Effector CD8-positive, alpha-beta T cell (primary cell): ENCODE results near the gene STK38.
"Not testable (repeated sequence)": the region's sequence is repeated elsewhere in the genome, so short reads cannot be mapped to it uniquely, and the experiment has no call there.

Source experiments
- DNase-seq: peaks from one replicate; lab custom pipeline; 2025; lab: John Stamatoyannopoulos, UW
- total RNA-seq, 4 experiments: gene quantifications; one replicate each; lab custom pipeline; 2026; lab: John Stamatoyannopoulos, UW

Gene STK38
- 130 to 377 (median 335) reads per million in 4 experiments for total RNA-seq

- peak; percentile 86 for DNase-seq
These were observed at the start of gene STK38 for GRCh38 chr6:36546920-36547645. Gene STK38 (minus strand): TSS chr6:36547479. CDS start chr6:36540202, 7,277 bp downstream.

DNA sequence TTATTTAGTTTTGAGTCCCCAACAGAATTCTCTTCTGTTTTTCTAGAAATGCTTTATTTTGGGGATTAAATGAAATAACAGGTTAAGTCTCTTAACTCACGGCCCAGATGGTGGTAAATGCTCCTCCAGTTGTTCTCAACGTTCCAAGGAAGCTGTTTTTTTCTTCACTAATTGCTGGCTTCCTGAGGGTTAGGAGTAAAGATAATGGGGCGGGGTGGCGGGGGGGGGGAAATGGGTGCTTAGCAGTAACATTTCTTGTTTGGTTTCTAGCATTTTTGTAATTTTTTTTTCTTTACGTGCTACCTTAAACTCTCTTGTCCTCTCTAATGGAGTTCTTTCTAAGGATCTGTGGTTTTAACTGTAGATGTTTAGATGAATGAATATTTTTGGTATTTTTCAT, 49.1 kb upstream of the STK38 start:
- DNase-seq = no peak

DNA sequence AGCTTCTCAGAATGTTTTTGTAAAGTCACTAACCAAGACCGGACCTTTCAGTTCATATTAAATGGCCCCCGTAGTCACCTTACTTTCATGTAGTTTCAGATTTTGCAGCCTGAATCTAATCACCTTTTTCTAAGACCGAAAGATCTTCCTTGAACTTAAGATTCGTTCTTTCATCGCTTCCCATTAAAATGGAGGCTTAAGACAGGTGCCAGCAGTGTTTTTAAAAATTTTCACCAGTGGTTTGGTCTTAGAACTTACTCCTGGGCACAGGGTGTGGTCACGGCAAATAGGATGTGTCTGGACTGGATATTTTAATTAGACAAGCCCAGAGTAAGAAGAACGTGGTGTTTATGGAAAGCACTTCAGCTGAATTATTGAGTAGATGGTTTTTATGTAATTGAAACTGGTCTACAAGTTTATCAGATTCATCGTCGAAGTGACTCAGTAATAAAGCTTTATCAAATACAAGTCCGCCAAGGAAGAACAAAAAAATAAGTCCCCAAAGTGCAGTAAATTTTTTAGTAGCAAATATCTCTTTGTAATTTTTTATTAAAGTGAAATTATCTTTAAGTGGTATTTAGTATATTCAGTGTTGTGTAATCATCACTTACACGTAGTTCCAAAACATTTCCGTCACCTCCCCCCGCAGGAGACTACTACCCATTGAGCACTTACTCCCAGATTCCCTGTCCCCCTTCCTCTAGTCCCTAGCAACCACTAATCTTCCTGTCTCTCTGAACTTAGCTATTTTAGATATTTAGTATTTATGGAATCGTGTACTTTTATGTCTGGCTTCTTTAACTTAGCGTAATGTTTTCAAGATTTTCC, 47.8 kb upstream of the STK38 start:
- no peak for DNase-seq

DNA sequence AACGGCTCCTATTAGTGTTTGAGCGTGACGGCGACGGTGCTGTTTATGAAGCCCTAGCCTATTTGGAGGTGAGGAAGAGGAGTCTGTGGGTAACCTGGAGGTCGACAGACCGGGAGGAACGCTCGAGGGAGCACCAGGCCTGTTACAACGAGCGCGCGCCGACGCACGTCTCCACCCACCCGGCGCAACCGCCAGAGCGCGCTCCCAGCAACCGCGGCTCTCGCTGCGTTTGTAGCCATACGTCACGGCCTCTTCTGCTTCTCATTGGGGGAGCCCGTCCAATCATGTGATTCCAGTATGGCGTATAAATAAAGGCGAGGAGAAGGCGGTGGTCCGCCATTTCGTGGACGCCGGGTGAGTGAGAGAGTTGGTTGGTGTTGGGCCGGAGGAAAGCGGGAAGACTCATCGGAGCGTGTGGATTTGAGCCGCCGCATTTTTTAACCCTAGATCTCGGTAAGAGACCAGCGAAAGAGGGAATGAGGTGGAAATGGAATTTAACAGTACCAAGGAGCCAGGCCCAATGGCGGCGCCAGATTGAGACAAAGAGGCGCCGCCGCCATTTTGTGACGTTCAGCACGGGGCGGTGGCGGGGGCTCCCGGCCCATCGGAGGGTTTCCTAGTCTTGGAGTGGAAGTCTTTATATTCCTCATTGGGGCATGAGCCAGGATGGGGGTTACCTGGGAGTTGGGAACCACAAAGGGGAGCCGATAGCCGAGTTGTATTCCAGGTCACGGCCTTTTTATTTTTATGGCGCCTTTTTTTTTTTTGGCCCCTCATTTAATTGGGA, 46.9 kb upstream of the STK38 start, which contains the start of gene SRSF3:
SRSF3 (plus strand) TSS at position 334 of the 787 bp plus-strand sequence. CDS start 2,401 bp downstream, outside the sequence.
- DNase-seq = peak; percentile 94

GRCh38 chr6:36593569-36594028, 46.3 kb upstream of the STK38 start:
- no peak for DNase-seq

GRCh38 chr6:36592221-36592655, 45.0 kb upstream of the STK38 start:
- no peak for DNase-seq

- no peak for DNase-seq
These were observed 43.0 kb upstream of the STK38 start for GRCh38 chr6:36590237-36590636.

- not testable (repeated sequence) for DNase-seq
These were observed 41.7 kb upstream of the STK38 start for GRCh38 chr6:36589025-36589400.

DNA sequence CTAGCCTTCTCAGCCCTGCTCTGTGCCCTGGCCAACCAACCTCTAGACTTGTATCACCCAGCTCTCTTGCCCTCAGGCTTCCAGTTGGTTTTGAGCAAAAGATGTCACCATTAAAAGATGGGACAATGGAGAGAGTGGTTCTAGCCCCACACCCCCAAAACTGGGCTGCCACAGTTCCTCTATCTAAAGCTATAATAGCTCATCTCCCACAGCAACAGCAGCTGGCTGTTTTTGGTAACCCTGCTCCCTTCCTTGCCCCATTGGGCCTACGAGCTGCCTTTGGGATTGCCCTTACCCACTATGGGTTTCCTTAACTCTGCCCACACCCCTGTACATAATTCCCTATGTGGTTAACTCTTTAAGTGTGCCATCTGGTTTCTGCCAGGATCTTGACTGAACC, 39.3 kb upstream of the STK38 start:
- no peak for DNase-seq

- no peak for DNase-seq
These were observed 34.4 kb upstream of the STK38 start for GRCh38 chr6:36581716-36582115.

GRCh38 chr6:36580184-36580526, 32.9 kb upstream of the STK38 start:
- no peak for DNase-seq

- DNase-seq = no peak
These were observed 31.2 kb upstream of the STK38 start for GRCh38 chr6:36578431-36578830.

GRCh38 chr6:36578030-36578429, 30.8 kb upstream of the STK38 start:
- no peak for DNase-seq

- no peak for DNase-seq
These were observed 30.0 kb upstream of the STK38 start for GRCh38 chr6:36577301-36577700.

DNA sequence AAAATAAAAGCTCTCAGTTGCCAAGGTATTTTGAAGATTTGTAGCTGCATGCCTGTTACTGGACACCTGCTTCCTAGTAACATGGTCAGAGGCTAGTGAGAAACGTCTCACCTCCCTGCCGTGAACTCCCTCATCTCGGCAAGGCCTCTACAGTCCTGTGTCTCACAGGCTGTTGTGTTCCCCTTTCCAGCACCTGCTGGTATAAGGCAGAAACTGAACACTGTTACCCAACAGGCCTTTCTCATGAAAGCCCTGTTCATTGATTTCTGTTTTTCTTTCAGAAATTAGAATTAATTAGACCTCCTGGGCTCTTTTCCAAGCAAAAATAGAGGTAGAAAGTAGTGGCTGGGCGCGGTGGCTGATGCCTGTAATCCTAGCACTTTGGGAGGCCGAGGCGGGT, 29.3 kb upstream of the STK38 start:
- DNase-seq = no peak

- no peak for DNase-seq
These were observed 27.4 kb upstream of the STK38 start for GRCh38 chr6:36574679-36575078.

DNA sequence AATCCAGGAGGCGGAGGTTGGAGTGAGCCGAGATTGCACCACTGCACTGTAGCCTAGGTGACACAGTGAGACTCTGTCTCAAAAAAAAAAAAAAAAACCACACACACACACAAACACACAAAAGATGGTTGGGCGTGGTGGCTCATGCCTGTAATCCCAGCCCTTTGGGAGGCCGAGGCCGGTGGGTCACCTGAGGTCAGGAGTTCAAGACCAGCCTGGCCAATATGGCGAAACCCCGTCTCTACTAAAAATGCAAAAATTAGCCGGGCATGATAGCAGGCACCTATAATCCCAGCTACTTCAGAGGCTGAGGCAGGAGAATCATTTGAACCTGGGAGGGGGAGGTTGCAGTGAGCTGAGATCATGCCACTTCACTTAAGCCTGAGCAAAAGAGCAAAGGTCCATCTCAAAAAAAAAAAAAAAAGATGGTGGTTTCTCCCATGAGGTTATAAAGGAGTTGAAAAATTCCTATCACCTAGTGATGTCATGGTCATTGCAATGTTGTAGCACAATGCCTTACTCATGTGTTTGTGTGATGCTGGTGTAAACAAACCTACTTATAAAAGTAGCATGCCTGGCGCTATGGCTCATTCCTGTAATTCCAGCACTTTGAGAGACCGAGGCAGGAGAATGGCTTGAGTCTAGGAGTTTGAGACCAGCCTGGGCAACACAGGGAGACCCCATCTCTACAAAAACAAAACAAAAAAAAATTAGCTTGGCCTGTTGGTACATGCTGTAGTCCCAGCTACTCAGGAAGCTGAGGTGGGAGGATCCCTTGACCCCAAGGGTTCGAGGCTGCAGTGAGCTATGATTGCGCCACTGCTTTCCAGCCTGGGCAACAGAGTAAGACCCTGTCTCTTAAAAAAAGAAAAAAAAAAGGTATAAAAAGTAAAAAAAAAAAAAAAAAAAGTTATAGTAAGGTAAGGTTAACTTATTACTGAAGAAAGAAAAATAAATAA, 25.4 kb upstream of the STK38 start:
- not testable (repeated sequence) for DNase-seq

- no peak for DNase-seq
These were observed 24.1 kb upstream of the STK38 start for GRCh38 chr6:36571122-36572043.

DNA sequence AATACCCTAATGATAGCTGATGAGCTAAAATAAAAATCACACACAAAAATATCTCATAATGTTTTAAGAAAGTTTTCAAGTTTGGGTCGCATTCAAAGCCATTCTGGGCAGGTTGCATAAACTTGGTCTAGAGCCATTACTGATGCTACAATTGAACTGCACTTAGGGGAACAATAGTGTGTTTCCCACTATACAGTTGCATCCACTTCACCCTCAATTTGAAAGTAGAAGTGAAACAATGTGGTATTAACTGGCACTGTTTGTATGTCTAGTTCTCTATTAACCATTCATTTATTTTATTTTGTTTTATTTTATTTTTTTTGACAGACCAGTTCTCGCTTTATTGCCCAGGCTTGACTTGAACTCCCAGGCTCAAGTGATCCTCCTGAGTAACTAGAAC, 23.0 kb upstream of the STK38 start:
- no peak for DNase-seq

GRCh38 chr6:36566418-36566905, 19.2 kb upstream of the STK38 start:
- DNase-seq = no peak
